Trophoblast cell (in vitro differentiated cells and primary cell): ENCODE data around the gene RPL31.

Experiments
- DNase-seq, 2 donors: peaks; one replicate each; pipeline ENCODE4 v3.0.0-alpha.2; 2016
- H2AFZ ChIP-seq: 2 replicates; pipeline ENCODE4 v1.6.1; 2013; ENCODE audit warnings: low read length, moderate library complexity, mild to moderate bottlenecking; ENCODE audit not compliant: insufficient read depth, poor library complexity
- H2AK5ac ChIP-seq: 2 replicates; pipeline ENCODE4 v1.6.1; 2013; ENCODE audit warnings: mild to moderate bottlenecking, low read length
- H2BK120ac ChIP-seq: 2 replicates; pipeline ENCODE4 v1.6.1; 2013; ENCODE audit warnings: low read length, mild to moderate bottlenecking, moderate library complexity; ENCODE audit not compliant: insufficient read depth, poor library complexity
- H2BK12ac ChIP-seq: 2 replicates; pipeline ENCODE4 v1.6.1; 2013; ENCODE audit warnings: mild to moderate bottlenecking, low read length, moderate library complexity
- H2BK5ac ChIP-seq: 2 replicates; pipeline ENCODE4 v1.6.1; 2013; ENCODE audit warnings: low read length, low read depth, moderate library complexity, mild to moderate bottlenecking; ENCODE audit not compliant: poor library complexity
- H3K14ac ChIP-seq: 2 replicates; pipeline ENCODE4 v1.6.1; 2013; ENCODE audit warnings: mild to moderate bottlenecking, low read length
- H3K18ac ChIP-seq: 2 replicates; pipeline ENCODE4 v1.6.1; 2013; ENCODE audit warnings: mild to moderate bottlenecking, low read length
- H3K23ac ChIP-seq: 2 replicates; pipeline ENCODE4 v1.6.1; 2013; ENCODE audit warnings: low read length
- H3K27ac ChIP-seq: 2 replicates; pipeline ENCODE4 v1.5.1; 2013; ENCODE audit warnings: low read depth, mild to moderate bottlenecking, inconsistent platforms, low read length, moderate library complexity
- H3K27me3 ChIP-seq: 2 replicates; pipeline ENCODE4 v1.6.1; 2013; ENCODE audit warnings: inconsistent platforms, mild to moderate bottlenecking, low read length, moderate library complexity; ENCODE audit not compliant: insufficient read depth
- H3K36me3 ChIP-seq, 2 experiments: 1 replicate in 1 of 2; 2 replicates in 1 of 2; pipeline ENCODE4 v1.6.1; 2013; ENCODE audit warnings: low read length in 2 of 2, mild to moderate bottlenecking in 2 of 2, moderate library complexity in 1 of 2; ENCODE audit not compliant: insufficient read depth in 2 of 2, control insufficient read depth in 1 of 2
- H3K4ac ChIP-seq: 2 replicates; pipeline ENCODE4 v1.6.1; 2013; ENCODE audit warnings: low read depth, mild to moderate bottlenecking, low read length, moderate library complexity
- H3K4me1 ChIP-seq, 2 experiments: 1 replicate in 1 of 2; 2 replicates in 1 of 2; pipeline ENCODE4 v1.6.1; 2013; ENCODE audit warnings: low read length in 2 of 2, mild to moderate bottlenecking in 2 of 2, moderate library complexity in 1 of 2; ENCODE audit not compliant: insufficient read depth in 2 of 2, control insufficient read depth in 1 of 2
- H3K4me2 ChIP-seq: 2 replicates; pipeline ENCODE4 v1.6.1; 2013; ENCODE audit warnings: inconsistent platforms, mild to moderate bottlenecking, low read length, moderate library complexity
- H3K4me3 ChIP-seq: 2 replicates; pipeline ENCODE4 v1.5.1; 2013; ENCODE audit warnings: mild to moderate bottlenecking, low read depth, low read length, inconsistent platforms
- H3K79me1 ChIP-seq: one replicate; pipeline ENCODE4 v1.6.1; 2013; ENCODE audit warnings: low read length
- H3K79me2 ChIP-seq: 2 replicates; pipeline ENCODE4 v1.6.1; 2013; ENCODE audit warnings: low read length, mild to moderate bottlenecking; ENCODE audit not compliant: control insufficient read depth, insufficient read depth, poor library complexity
- H3K9ac ChIP-seq: 2 replicates; pipeline ENCODE4 v1.6.1; 2013; ENCODE audit warnings: mild to moderate bottlenecking, low read length
- H3K9me3 ChIP-seq: 2 replicates; pipeline ENCODE4 v1.6.1; 2013; ENCODE audit warnings: low read depth, mild to moderate bottlenecking, control low read depth, inconsistent platforms, low read length; ENCODE audit not compliant: insufficient read depth
- H4K12ac ChIP-seq: 2 replicates; pipeline ENCODE4 v1.6.1; 2013; ENCODE audit warnings: low read depth, mild to moderate bottlenecking, low read length, moderate library complexity
- H4K8ac ChIP-seq: 2 replicates; pipeline ENCODE4 v1.6.1; 2013; ENCODE audit warnings: low read depth, mild to moderate bottlenecking, low read length, moderate library complexity
- H4K91ac ChIP-seq: one replicate; pipeline ENCODE4 v1.6.1; 2013; ENCODE audit warnings: low read depth, mild to moderate bottlenecking, low read length, moderate library complexity
- WGBS: extraction: QIAGEN DNeasy Blood & Tissue Kit; methylation state at CpG from one replicate; pipeline ENCODE4 v1.1.7; 2013; ENCODE audit warnings: missing lambda C conversion rate; ENCODE audit not compliant: insufficient read length, insufficient coverage; ENCODE audit errors: extremely low coverage; 5-methylcytosine and 5-hydroxymethylcytosine counted together

The RPL31 gene

DNA sequence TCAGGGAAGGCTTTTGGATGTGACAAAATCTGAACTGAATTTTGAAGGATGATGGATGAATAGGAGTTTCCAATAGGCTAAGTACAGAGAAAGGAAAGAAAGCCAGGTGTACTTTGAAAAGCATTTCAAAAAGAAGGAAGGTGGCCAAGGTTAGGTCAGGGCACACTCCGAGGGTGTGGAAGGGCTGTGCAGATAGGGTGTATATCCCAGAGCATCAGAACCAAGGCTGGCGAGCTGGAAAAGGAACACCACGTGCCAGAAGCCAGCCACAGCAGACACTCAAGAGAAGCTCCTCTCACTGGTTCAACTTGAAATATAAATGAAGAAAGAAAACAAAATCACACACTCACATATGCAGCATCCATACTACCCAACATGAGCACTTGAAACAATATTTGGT lies 51.0 kb downstream of the RPL31 start:
- Histone ChIP-seq H3K79me1 (no peaks in the 10 kb centered on the region), H4K91ac (no peak overlapping the region), H3K23ac (no peak overlapping the region), H2BK12ac (no peak overlapping the region), H4K8ac (no peak overlapping the region), H3K14ac (no peak overlapping the region), H2AK5ac (no peak overlapping the region), H2BK120ac (no peak overlapping the region), H3K36me3 (peaks cover 0 to 2% of the 10 kb centered on the region in 2 experiments), H3K4me1 (no peaks in the 10 kb centered on the region), H3K4me3 (no peak overlapping the region), H3K4me2 (no peak overlapping the region), H3K9me3 (no peaks in the 10 kb centered on the region), H3K18ac (no peak overlapping the region), H3K4ac (no peak overlapping the region), H2AFZ (no peak overlapping the region), H4K12ac (no peak overlapping the region), H3K27me3 (no peaks in the 10 kb centered on the region), H3K9ac (no peak overlapping the region), H3K79me2 (peaks cover 2% of the 10 kb centered on the region), H2BK5ac (no peak overlapping the region), H3K27ac (no peak overlapping the region)
- no peak for DNase-seq
- WGBS, result no CpG with 5 or more reads among the region's 3 CpGs
